ENCODE measurements around the gene ADAMTSL4. TPM values are rescaled to one million over a fixed set of nuclear protein-coding genes. Genes with fewer than 3 reads are reported as not detected.
"Not testable (repeated sequence)": the region's sequence is repeated elsewhere in the genome, so short reads cannot be mapped to it uniquely, and the experiment has no call there.

ADAMTSL4 gene
- total and polyA plus RNA-seq, 2 experiments from 2014 or later, result 44.2 to 51.9 TPM

DNA sequence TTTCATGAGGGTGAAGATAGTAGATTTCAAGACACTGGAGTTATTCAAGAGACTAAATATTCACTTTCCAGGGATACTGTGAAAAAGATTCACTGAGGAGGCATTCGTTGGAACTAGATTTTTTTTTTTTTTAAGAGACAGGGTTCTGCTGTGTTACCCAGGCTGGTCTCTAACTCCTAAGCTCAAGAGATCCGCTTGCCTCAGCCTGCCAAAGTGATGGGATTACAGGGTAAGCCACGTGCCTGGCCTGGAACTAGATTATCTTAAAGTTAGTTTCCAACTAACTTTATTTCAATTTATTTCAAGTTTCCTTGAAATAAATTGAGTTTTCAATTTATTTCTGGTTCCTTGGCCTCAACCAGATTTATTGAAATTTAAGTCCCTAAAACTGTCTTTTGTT lies 54.5 kb downstream of the ADAMTSL4 start:
- Histone ChIP-seq H3K27ac (no peak overlapping the region), H3K4me3 (no peak overlapping the region), H3K4me1 (ENCODE audit: low read depth) (no peaks in the 10 kb centered on the region), H3K27me3 (no peaks in the 10 kb centered on the region), H3K9me3 (ENCODE audit: low read depth) (no peaks in the 10 kb centered on the region), H3K36me3 (no peaks in the 10 kb centered on the region)
- TF ChIP-seq, protein P1, sequence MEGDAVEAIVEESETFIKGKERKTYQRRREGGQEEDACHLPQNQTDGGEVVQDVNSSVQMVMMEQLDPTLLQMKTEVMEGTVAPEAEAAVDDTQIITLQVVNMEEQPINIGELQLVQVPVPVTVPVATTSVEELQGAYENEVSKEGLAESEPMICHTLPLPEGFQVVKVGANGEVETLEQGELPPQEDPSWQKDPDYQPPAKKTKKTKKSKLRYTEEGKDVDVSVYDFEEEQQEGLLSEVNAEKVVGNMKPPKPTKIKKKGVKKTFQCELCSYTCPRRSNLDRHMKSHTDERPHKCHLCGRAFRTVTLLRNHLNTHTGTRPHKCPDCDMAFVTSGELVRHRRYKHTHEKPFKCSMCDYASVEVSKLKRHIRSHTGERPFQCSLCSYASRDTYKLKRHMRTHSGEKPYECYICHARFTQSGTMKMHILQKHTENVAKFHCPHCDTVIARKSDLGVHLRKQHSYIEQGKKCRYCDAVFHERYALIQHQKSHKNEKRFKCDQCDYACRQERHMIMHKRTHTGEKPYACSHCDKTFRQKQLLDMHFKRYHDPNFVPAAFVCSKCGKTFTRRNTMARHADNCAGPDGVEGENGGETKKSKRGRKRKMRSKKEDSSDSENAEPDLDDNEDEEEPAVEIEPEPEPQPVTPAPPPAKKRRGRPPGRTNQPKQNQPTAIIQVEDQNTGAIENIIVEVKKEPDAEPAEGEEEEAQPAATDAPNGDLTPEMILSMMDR (IDR thresholded peaks at IDR 0.05; ENCODE audit: low read depth, low read length), result no peak
- no peak for DNase-seq (ENCODE audit: low read depth in 1 of 2, low spot score in 1 of 2)

DNA sequence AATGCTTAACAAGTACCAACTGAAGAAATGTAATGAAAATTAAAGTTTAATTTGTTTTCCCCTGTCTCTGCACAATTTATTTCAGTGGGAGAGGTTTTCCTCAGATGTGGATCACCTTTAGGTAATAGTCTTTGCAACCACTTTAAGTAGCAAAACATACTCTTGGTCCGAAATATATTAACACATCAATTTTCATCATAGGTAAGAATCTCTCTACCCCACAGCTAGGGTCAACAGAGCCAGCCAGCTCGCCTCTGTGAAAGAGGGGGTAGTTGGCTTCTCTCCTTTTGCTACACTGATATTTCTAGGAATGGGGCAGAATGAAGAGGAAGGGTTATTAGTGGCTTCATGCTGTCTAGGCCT lies 55.0 kb downstream of the ADAMTSL4 start:
- peak overlapping the region; percentile 65 for H3K27ac ChIP-seq
- no peaks in the 10 kb centered on the region for H3K4me1 ChIP-seq (ENCODE audit: low read depth)
- no peaks in the 10 kb centered on the region for H3K36me3 ChIP-seq
- H3K4me3 ChIP-seq, result no peak overlapping the region
- DNase-seq (ENCODE audit: low read depth in 1 of 2, low spot score in 1 of 2), result no peak
- no peaks in the 10 kb centered on the region for H3K9me3 ChIP-seq (ENCODE audit: low read depth)
- no peaks in the 10 kb centered on the region for H3K27me3 ChIP-seq
- TF ChIP-seq, protein P1 (IDR thresholded peaks at IDR 0.05; ENCODE audit: low read depth, low read length), result no peak

DNA sequence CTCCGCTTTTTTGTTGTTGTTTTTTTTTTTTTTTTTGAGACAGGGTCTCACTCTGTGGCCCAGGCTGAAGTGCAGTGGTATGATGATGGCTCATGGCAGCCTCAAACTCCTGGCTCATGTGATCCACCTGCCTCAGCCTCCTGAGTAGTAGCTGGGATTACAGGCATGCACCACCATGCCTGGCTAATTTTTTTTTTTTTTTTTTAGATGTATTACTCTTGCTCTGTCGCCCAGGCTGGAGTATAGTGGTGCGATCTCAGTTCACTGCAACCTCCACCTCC lies 56.2 kb downstream of the ADAMTSL4 start:
- not testable (repeated sequence) for H3K4me1 ChIP-seq (ENCODE audit: low read depth); H3K27me3 ChIP-seq; H3K9me3 ChIP-seq (ENCODE audit: low read depth); H3K36me3 ChIP-seq; H3K27ac ChIP-seq; H3K4me3 ChIP-seq; DNase-seq (ENCODE audit: low read depth in 1 of 2, low spot score in 1 of 2)

DNA sequence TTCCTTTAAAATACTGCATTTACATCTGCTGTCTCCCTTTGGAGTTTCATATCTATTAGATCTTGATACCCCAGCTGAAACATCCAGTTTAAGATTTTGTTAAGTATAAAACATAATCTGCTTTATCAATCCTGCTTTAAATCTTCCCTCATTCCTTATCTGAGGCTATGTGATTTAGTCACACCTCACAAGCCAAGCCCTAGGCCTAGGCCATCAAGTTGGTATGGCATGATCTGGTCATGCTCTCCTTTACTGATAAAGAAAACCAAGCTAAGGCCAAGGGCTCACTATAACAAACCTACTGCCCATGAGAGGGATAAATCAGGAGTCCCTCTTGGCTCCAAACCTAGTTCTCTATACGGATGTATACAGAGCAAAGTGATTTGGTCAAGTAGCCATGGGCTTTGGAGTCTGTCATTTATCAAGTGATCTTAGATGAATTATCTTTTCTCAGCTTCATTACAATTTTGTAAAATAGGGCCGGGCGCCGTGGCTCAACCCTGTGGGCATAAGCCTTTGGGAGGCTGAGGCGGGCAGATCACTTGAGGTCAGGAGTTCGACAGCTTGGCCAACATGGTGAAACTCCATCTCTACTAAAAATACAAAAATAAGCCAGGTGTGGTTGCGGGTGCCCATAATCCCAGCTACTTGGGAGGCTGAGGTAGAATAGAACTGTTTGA lies 57.4 kb downstream of the ADAMTSL4 start:
- H3K27me3 ChIP-seq, result no peaks in the 10 kb centered on the region
- no peak overlapping the region for H3K4me3 ChIP-seq
- TF ChIP-seq, protein P1 (IDR thresholded peaks at IDR 0.05; ENCODE audit: low read depth, low read length), result no peak
- no peaks in the 10 kb centered on the region for H3K9me3 ChIP-seq (ENCODE audit: low read depth)
- DNase-seq (ENCODE audit: low read depth in 1 of 2, low spot score in 1 of 2), result no peak
- H3K27ac ChIP-seq, result no peak overlapping the region
- H3K4me1 ChIP-seq (ENCODE audit: low read depth), result peaks cover 4% of the 10 kb centered on the region
- no peaks in the 10 kb centered on the region for H3K36me3 ChIP-seq

DNA sequence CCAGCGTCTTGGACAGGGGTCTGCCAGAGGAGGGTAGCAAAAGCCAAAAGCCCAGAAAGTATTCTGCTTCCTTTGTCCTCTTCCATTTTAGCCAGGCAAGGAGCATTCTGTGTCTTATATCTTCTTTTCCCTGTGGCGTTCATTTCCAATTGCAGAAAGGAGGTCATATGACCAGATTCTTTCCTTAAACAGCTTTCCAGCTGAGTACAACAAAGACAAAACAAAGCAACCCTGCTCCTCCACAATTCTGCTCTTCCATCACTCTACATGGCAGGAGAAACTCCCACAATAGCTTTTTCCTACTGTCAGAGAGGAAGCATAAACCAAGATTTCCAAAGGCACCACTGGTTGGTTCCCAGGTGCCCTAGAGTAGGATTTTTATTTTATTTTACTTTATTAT lies 60.5 kb downstream of the ADAMTSL4 start:
- Histone ChIP-seq H3K9me3 (ENCODE audit: low read depth) (no peaks in the 10 kb centered on the region), H3K4me1 (ENCODE audit: low read depth) (peaks cover 4% of the 10 kb centered on the region), H3K27me3 (no peaks in the 10 kb centered on the region), H3K27ac (peak overlapping the region; percentile 81), H3K4me3 (no peak overlapping the region), H3K36me3 (peaks cover 3% of the 10 kb centered on the region)
- peak in 1 of 2 donors; percentile 68 for DNase-seq (ENCODE audit: low read depth in 1 of 2, low spot score in 1 of 2)
- TF ChIP-seq, protein P1 (IDR thresholded peaks at IDR 0.05; ENCODE audit: low read depth, low read length), result no peak

Other genes starting within 250 kb of the ADAMTSL4 start
- 28.9 and 40.8 TPM in 2 replicates for gene PRPF3, start 227.9 kb upstream of the ADAMTSL4 start, total RNA-seq
- 27.0 and 37.7 TPM in 2 replicates for gene PRPF3, start 227.9 kb upstream of the ADAMTSL4 start, polyA plus RNA-seq
- 17.3 and 24.1 TPM in 2 replicates for gene RPRD2, start 185.3 kb upstream of the ADAMTSL4 start, total RNA-seq
- gene RPRD2, start 185.3 kb upstream of the ADAMTSL4 start, polyA plus RNA-seq, result 34.8 and 36.1 TPM in 2 replicates
- 34.5 and 35.7 TPM in 2 replicates for gene TARS2, start 62.0 kb upstream of the ADAMTSL4 start, total RNA-seq
- 46.8 and 62.5 TPM in 2 replicates for gene TARS2, start 62.0 kb upstream of the ADAMTSL4 start, polyA plus RNA-seq
- gene ECM1, start 41.3 kb upstream of the ADAMTSL4 start, total RNA-seq, result 0.78 and 1.9 TPM in 2 replicates
- gene ECM1, start 41.3 kb upstream of the ADAMTSL4 start, polyA plus RNA-seq, result 1.9 and 2.9 TPM in 2 replicates
- gene FALEC, start 33.7 kb upstream of the ADAMTSL4 start, total RNA-seq, result 3.9 TPM in 1 of 2 replicates, not detected in the other
- 4.7 and 6.2 TPM in 2 replicates for gene FALEC, start 33.7 kb upstream of the ADAMTSL4 start, polyA plus RNA-seq
- 96.5 and 101 TPM in 2 replicates for gene MCL1, start 30.2 kb downstream of the ADAMTSL4 start, total RNA-seq
- gene MCL1, start 30.2 kb downstream of the ADAMTSL4 start, polyA plus RNA-seq, result 61.2 and 65.2 TPM in 2 replicates
- 65.9 and 158 TPM in 2 replicates for gene ENSA, start 80.2 kb downstream of the ADAMTSL4 start, total RNA-seq
- gene ENSA, start 80.2 kb downstream of the ADAMTSL4 start, polyA plus RNA-seq, result 62.2 and 82.2 TPM in 2 replicates
- gene GOLPH3L, start 147.7 kb downstream of the ADAMTSL4 start, total RNA-seq, result 6.6 and 11.8 TPM in 2 replicates
- gene GOLPH3L, start 147.7 kb downstream of the ADAMTSL4 start, polyA plus RNA-seq, result 17.4 and 22.3 TPM in 2 replicates
- not detected in 2 replicates for gene HORMAD1, start 171.5 kb downstream of the ADAMTSL4 start, total RNA-seq
- not detected in 2 replicates for gene HORMAD1, start 171.5 kb downstream of the ADAMTSL4 start, polyA plus RNA-seq
- 0.03 TPM in 1 of 2 replicates, not detected in the other for gene CTSS, start 216.4 kb downstream of the ADAMTSL4 start, total RNA-seq
- not detected in 2 replicates for gene CTSS, start 216.4 kb downstream of the ADAMTSL4 start, polyA plus RNA-seq

Measured in cardiac muscle cell (in vitro differentiated cells and primary cell).